Upper lobe of left lung (tissue), 6 donors: ENCODE measurements around the gene SLC25A30. TPM values are rescaled to one million over a fixed set of nuclear protein-coding genes. Genes with fewer than 3 reads are reported as not detected.

ENCODE experiments used
- ATAC-seq, 2 donors: fragments of 200-7000 bp; cut with Tn5 transposase; one replicate each; pipeline ENCODE4 v1.9.1; 2022; ENCODE audit warnings: mild to moderate bottlenecking in 2 of 2, moderate library complexity in 2 of 2; ENCODE audit not compliant: low FRiP score in 2 of 2
- DNase-seq, 2 donors: peaks; one replicate each; pipeline ENCODE4 v3.0.0-alpha.2; 2019 to 2020
- H3K27ac ChIP-seq, 4 donors: fragments of 200-600 bp; sonication (generic); one replicate each; pipeline ENCODE4 v1.5.1; 2016 to 2019
- H3K27me3 ChIP-seq, 4 donors: fragments of 200-600 bp; sonication (generic); one replicate each; pipeline ENCODE4 v1.5.1; 2017 to 2019
- H3K36me3 ChIP-seq, 4 donors: fragments of 200-600 bp; sonication (generic); one replicate each; pipeline ENCODE4 v1.5.1; 2016 to 2019
- H3K4me1 ChIP-seq, 4 donors: fragments of 200-600 bp; sonication (generic); one replicate each; pipeline ENCODE4 v1.5.1; 2018 to 2019
- H3K4me3 ChIP-seq, 4 donors: fragments of 200-600 bp; sonication (generic); one replicate each; pipeline ENCODE4 v1.5.1; 2017 to 2019; ENCODE audit warnings: mild to moderate bottlenecking in 2 of 4, moderate library complexity in 1 of 4
- H3K9me3 ChIP-seq, 4 donors: fragments of 200-600 bp; sonication (generic); one replicate each; pipeline ENCODE4 v1.5.1; 2018 to 2019
- CTCF ChIP-seq, 6 experiments: fragments of 450-650 bp in 4 of 6; fragments of 200-600 bp in 2 of 6; sonication (generic) in 2 of 6; IDR thresholded peaks; one replicate each; pipeline ENCODE4 v1.5.1; 2016 to 2019; ENCODE audit warnings: antibody characterized with exemption in 6 of 6
- EP300 ChIP-seq, 4 donors: sonication (generic); formaldehyde crosslinking; IDR thresholded peaks; one replicate each; pipeline ENCODE4 v1.5.1; 2017; ENCODE audit warnings: antibody characterized with exemption in 4 of 4, control low read depth in 2 of 4
- POLR2A ChIP-seq, 4 donors: fragments of 450-650 bp; IDR thresholded peaks; one replicate each; pipeline ENCODE4 v1.5.1; 2016 to 2017; ENCODE audit warnings: antibody characterized with exemption in 4 of 4, mild to moderate bottlenecking in 2 of 4
- POLR2AphosphoS5 ChIP-seq, 2 donors: sonication (generic); formaldehyde crosslinking; IDR thresholded peaks; one replicate each; pipeline ENCODE4 v1.5.1; 2017; ENCODE audit warnings: antibody characterized with exemption in 2 of 2
- WGBS, 2 donors: methylation state at CpG; one replicate each; pipeline ENCODE4 v1.1.5; 2017 to 2018; 5-methylcytosine and 5-hydroxymethylcytosine counted together
- total RNA-seq, 6 donors: library from RNA; depleted of rRNA in 4 of 6; stranded (reverse); fragments of >200 nt in 4 of 6; gene quantifications; one replicate each; pipeline versions ENCODE4 v1.1.0 to v1.2.1, GENCODE V29; 2016 to 2021
- donor health status: DM: no; HTN: no; CAD: no; lungs with moderate emphysema.
- donor health status: DM: no; HTN: yes; CAD: no; lungs with severe emphysema.

The SLC25A30 gene
- total RNA-seq, 6 donors from 2014 or later, result 3.8 to 25.1 (median 16.8) TPM

- H3K27me3 ChIP-seq, result no peaks in the 10 kb centered on the region
- H3K27ac ChIP-seq, result no peak overlapping the region
- TF ChIP-seq EP300 (IDR thresholded peaks at IDR 0.05) (no peak), POLR2A (IDR thresholded peaks at IDR 0.05) (no peak), CTCF (IDR thresholded peaks at IDR 0.05) (no peak), POLR2AphosphoS5 (IDR thresholded peaks at IDR 0.05) (no peak)
- peaks cover 14 to 25% (median 14%) of the 10 kb centered on the region in 4 donors for H3K4me1 ChIP-seq
- no peak overlapping the region for H3K4me3 ChIP-seq
- DNase-seq (no peak), ATAC-seq (no peak)
- peaks cover 0 to 7% (median 3%) of the 10 kb centered on the region in 4 donors for H3K36me3 ChIP-seq
- no peaks in the 10 kb centered on the region for H3K9me3 ChIP-seq
- 77 to 97% methylated on average over 4 of the region's 4 CpGs for WGBS, 2 donors
These were observed 49.1 kb downstream of the SLC25A30 start for GRCh38 chr13:45369116-45369515.

- peak overlapping the region in 1 of 4 donors; percentile 7 for H3K27ac ChIP-seq
- ATAC-seq (no peak), DNase-seq (no peak)
- WGBS, 2 donors, result 16 to 40% methylated on average over 3 of the region's 3 CpGs
- no peaks in the 10 kb centered on the region for H3K9me3 ChIP-seq
- peaks cover 14 to 25% (median 14%) of the 10 kb centered on the region in 4 donors for H3K4me1 ChIP-seq
- H3K27me3 ChIP-seq, result no peaks in the 10 kb centered on the region
- no peak overlapping the region for H3K4me3 ChIP-seq
- peaks cover 0 to 7% (median 3%) of the 10 kb centered on the region in 4 donors for H3K36me3 ChIP-seq
- TF ChIP-seq POLR2AphosphoS5 (IDR thresholded peaks at IDR 0.05) (no peak), POLR2A (IDR thresholded peaks at IDR 0.05) (no peak), CTCF (IDR thresholded peaks at IDR 0.05) (no peak), EP300 (IDR thresholded peaks at IDR 0.05) (no peak)
These were observed 49.6 kb downstream of the SLC25A30 start for GRCh38 chr13:45368571-45368970.

GRCh38 chr13:45368005-45368404, 50.2 kb downstream of the SLC25A30 start:
- Histone ChIP-seq H3K4me3 (no peak overlapping the region), H3K27me3 (no peaks in the 10 kb centered on the region), H3K9me3 (no peaks in the 10 kb centered on the region), H3K36me3 (peaks cover 0 to 8% (median 4%) of the 10 kb centered on the region in 4 donors), H3K4me1 (peaks cover 14 to 25% (median 14%) of the 10 kb centered on the region in 4 donors), H3K27ac (peak overlapping the region in 1 of 4 donors; percentile 14)
- DNase-seq (no peak), ATAC-seq (no peak)
- TF ChIP-seq EP300 (IDR thresholded peaks at IDR 0.05) (no peak), POLR2AphosphoS5 (IDR thresholded peaks at IDR 0.05) (no peak), CTCF (IDR thresholded peaks at IDR 0.05) (no peak), POLR2A (IDR thresholded peaks at IDR 0.05) (no peak)
- 74 to 92% methylated on average over 4 of the region's 4 CpGs for WGBS, 2 donors

GRCh38 chr13:45367358-45367757, 50.8 kb downstream of the SLC25A30 start:
- peak overlapping the region in 1 of 4 donors; percentile 14 for H3K27ac ChIP-seq
- H3K4me1 ChIP-seq, result peaks cover 14 to 25% (median 14%) of the 10 kb centered on the region in 4 donors
- TF ChIP-seq CTCF (IDR thresholded peaks at IDR 0.05) (no peak), EP300 (IDR thresholded peaks at IDR 0.05) (no peak), POLR2A (IDR thresholded peaks at IDR 0.05) (no peak), POLR2AphosphoS5 (IDR thresholded peaks at IDR 0.05) (no peak)
- 35 to 45% methylated on average over 2 of the region's 2 CpGs for WGBS, 2 donors
- H3K27me3 ChIP-seq, result no peaks in the 10 kb centered on the region
- peak in 1 of 2 donors; percentile 79 for DNase-seq
- peak; percentile 68 to 75 for ATAC-seq
- H3K36me3 ChIP-seq, result peaks cover 0 to 15% (median 5%) of the 10 kb centered on the region in 4 donors
- no peak overlapping the region for H3K4me3 ChIP-seq
- H3K9me3 ChIP-seq, result no peaks in the 10 kb centered on the region

GRCh38 chr13:45365558-45365885, 52.7 kb downstream of the SLC25A30 start:
- Histone ChIP-seq H3K27ac (no peak overlapping the region), H3K27me3 (no peaks in the 10 kb centered on the region), H3K4me1 (peaks cover 6 to 14% (median 8%) of the 10 kb centered on the region in 4 donors), H3K4me3 (no peak overlapping the region), H3K36me3 (peaks cover 0 to 23% (median 8%) of the 10 kb centered on the region in 4 donors), H3K9me3 (no peaks in the 10 kb centered on the region)
- DNase-seq (no peak), ATAC-seq (no peak)
- no peak for TF ChIP-seq CTCF (IDR thresholded peaks at IDR 0.05)
- no peak for TF ChIP-seq POLR2AphosphoS5 (IDR thresholded peaks at IDR 0.05)
- WGBS, 2 donors, result 93 to 98% methylated on average over 4 of the region's 4 CpGs
